Measurements from ENCODE around the gene NTN1. TPM values are rescaled to one million over a fixed set of nuclear protein-coding genes. Genes with fewer than 3 reads are reported as not detected.
A peak's percentile ranks its signal among the peaks of the same experiment; 100 is the strongest.

Gene NTN1
- total RNA-seq, 1 donor from 2014 or later, result under 0.01 TPM

DNA sequence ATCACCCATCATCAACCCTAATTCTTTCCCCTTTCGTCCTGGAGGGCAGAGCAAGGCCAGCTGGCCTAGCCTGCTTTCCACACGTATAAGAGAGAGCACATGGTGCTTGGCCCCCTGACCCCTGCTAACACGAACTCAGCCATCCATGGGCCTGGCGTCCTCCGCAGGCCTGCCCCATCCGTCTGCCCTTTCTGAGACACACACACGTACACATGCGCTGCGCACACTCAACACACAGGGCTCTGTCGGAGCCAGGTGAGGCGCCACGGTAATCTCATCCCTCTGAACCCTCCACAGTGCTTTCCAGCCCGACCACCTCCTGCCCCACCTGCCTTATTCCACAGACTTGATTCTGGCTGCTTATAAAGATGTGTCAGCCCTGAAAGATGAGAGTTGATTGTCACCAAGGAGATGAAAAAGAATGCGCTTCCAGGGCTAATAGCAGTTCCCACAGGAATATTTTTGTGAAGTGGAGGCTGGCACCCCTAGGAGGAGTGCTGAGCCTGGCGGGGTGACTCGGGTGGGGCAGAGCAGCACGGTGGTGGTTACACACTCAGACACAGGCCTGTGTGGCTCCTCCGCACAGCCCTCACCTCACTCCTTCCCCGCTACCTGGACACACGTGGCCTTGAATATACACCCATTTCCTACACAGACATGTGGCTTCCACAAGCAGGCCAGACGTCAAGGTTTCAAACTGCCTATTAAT is 228.1 kb downstream of the NTN1 start:
- FAIRE-seq (no peak), DNase-seq (ENCODE audit: low read depth) (no peak)
- Histone ChIP-seq H3K27me3 (ENCODE audit: control insufficient read depth, insufficient read depth, low read length) (no peaks in the 10 kb centered on the region), H3K4me3 (ENCODE audit: low read depth, low read length) (no peak overlapping the region), H3K36me3 (ENCODE audit: control insufficient read depth, insufficient read depth, low read length) (no peaks in the 10 kb centered on the region)
- TF ChIP-seq CTCF (IDR thresholded peaks at IDR 0.05; ENCODE audit: insufficient read depth, low read length, severe bottlenecking), result no peak

GRCh38 chr17:9251273-9251672 is 230.0 kb downstream of the NTN1 start:
- H3K27me3 ChIP-seq (ENCODE audit: control insufficient read depth, insufficient read depth, low read length), result no peaks in the 10 kb centered on the region
- DNase-seq (ENCODE audit: low read depth) (no peak), FAIRE-seq (peak; percentile 68)
- H3K4me3 ChIP-seq (ENCODE audit: low read depth, low read length), result no peak overlapping the region
- no peak for TF ChIP-seq CTCF (IDR thresholded peaks at IDR 0.05; ENCODE audit: insufficient read depth, low read length, severe bottlenecking)
- no peaks in the 10 kb centered on the region for H3K36me3 ChIP-seq (ENCODE audit: control insufficient read depth, insufficient read depth, low read length)

GRCh38 chr17:9253308-9253707 is 232.0 kb downstream of the NTN1 start:
- TF ChIP-seq CTCF (IDR thresholded peaks at IDR 0.05; ENCODE audit: insufficient read depth, low read length, severe bottlenecking), result no peak
- Histone ChIP-seq H3K36me3 (ENCODE audit: control insufficient read depth, insufficient read depth, low read length) (no peaks in the 10 kb centered on the region), H3K4me3 (ENCODE audit: low read depth, low read length) (no peak overlapping the region), H3K27me3 (ENCODE audit: control insufficient read depth, insufficient read depth, low read length) (peaks cover 3% of the 10 kb centered on the region)
- no peak for FAIRE-seq
- no peak for DNase-seq (ENCODE audit: low read depth)

- FAIRE-seq (no peak), DNase-seq (ENCODE audit: low read depth) (no peak)
- H3K27me3 ChIP-seq (ENCODE audit: control insufficient read depth, insufficient read depth, low read length), result peaks cover 3% of the 10 kb centered on the region
- H3K4me3 ChIP-seq (ENCODE audit: low read depth, low read length), result no peak overlapping the region
- TF ChIP-seq CTCF (IDR thresholded peaks at IDR 0.05; ENCODE audit: insufficient read depth, low read length, severe bottlenecking), result no peak
- no peaks in the 10 kb centered on the region for H3K36me3 ChIP-seq (ENCODE audit: control insufficient read depth, insufficient read depth, low read length)
These were observed 233.5 kb downstream of the NTN1 start for GRCh38 chr17:9254841-9255240.

DNA sequence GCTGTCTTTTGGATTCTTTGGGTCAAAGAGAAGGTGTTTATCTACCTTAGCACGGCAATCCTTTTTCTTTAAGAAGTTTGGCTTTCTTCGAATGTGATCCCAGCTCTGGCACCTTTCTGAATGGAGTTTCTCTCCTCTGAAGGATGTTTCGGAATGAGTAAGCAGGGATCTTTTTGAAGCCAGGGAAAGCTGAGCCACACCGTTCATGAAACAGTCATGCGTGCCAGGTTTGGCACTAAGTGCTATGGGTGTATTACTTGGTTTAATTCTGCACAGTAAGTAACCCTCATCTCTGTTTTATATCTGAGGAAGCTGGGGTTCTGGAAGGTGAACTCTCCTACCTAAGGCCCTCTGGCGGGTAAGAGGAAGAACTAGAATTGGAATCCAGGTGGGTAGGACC is 234.5 kb downstream of the NTN1 start:
- peaks cover 3% of the 10 kb centered on the region for H3K27me3 ChIP-seq (ENCODE audit: control insufficient read depth, insufficient read depth, low read length)
- H3K36me3 ChIP-seq (ENCODE audit: control insufficient read depth, insufficient read depth, low read length), result no peaks in the 10 kb centered on the region
- DNase-seq (ENCODE audit: low read depth) (peak; percentile 13), FAIRE-seq (no peak)
- TF ChIP-seq CTCF (IDR thresholded peaks at IDR 0.05; ENCODE audit: insufficient read depth, low read length, severe bottlenecking), result no peak
- no peak overlapping the region for H3K4me3 ChIP-seq (ENCODE audit: low read depth, low read length)

- DNase-seq (ENCODE audit: low read depth), result no peak
- TF ChIP-seq CTCF (IDR thresholded peaks at IDR 0.05; ENCODE audit: insufficient read depth, low read length, severe bottlenecking), result no peak
- H3K27me3 ChIP-seq (ENCODE audit: control insufficient read depth, insufficient read depth, low read length), result peaks cover 3% of the 10 kb centered on the region
- no peak for FAIRE-seq
- no peaks in the 10 kb centered on the region for H3K36me3 ChIP-seq (ENCODE audit: control insufficient read depth, insufficient read depth, low read length)
- H3K4me3 ChIP-seq (ENCODE audit: low read depth, low read length), result no peak overlapping the region
These were observed 235.0 kb downstream of the NTN1 start for GRCh38 chr17:9256361-9256750.

All from bronchial epithelial cell (primary cell).